Brain microvascular endothelial cell (primary cell): Measurements from ENCODE around the gene ATP6V1G2.

Source experiments
- DNase-seq: peaks from one replicate; pipeline ENCODE4 v3.0.0-alpha.2; 2020
- H3K27ac ChIP-seq: fragments of 250-450 bp; sonication (Bioruptor Pico); 2 replicates; pipeline ENCODE4 v1.5.1; 2020; ENCODE audit warnings: mild to moderate bottlenecking, moderate library complexity
- H3K27me3 ChIP-seq: fragments of 250-450 bp; sonication (Bioruptor Pico); replicated peaks from 2 replicates; pipeline ENCODE4 v1.5.1; 2020; ENCODE audit warnings: mild to moderate bottlenecking
- H3K36me3 ChIP-seq: fragments of 250-450 bp; sonication (Bioruptor Pico); replicated peaks from 2 replicates; pipeline ENCODE4 v1.5.1; 2020; ENCODE audit warnings: mild to moderate bottlenecking
- H3K4me3 ChIP-seq: 2 replicates; pipeline ENCODE4 v1.5.1; 2011; ENCODE audit warnings: low read depth, mild to moderate bottlenecking, control low read depth, low read length, moderate library complexity
- CTCF ChIP-seq: IDR thresholded peaks from 2 replicates; pipeline ENCODE4 v1.5.1; 2011; ENCODE audit warnings: low read depth, mild to moderate bottlenecking, moderate library complexity, low read length, control low read depth, inconsistent platforms; ENCODE audit errors: missing control alignments
- in situ Hi-C: cut with HindIII; loops from 2 replicates; pipeline ENCODE4 v1.10.0; 2017; ENCODE audit warnings: low sequenced_read_pairs, low pct_ligation_motif_present

The ATP6V1G2 gene

GRCh38 chr6:31577579-31577966 lies 31.2 kb upstream of the ATP6V1G2 start:
- in situ Hi-C loops, result no loop called here
- Histone ChIP-seq H3K4me3 (no peak overlapping the region), H3K27ac (no peak overlapping the region), H3K36me3 (no peaks in the 10 kb centered on the region), H3K27me3 (no peaks in the 10 kb centered on the region)
- TF ChIP-seq CTCF, result no peak
- no peak for DNase-seq

- DNase-seq, result no peak
- in situ Hi-C loops, result no loop called here
- Histone ChIP-seq H3K27ac (no peak overlapping the region), H3K36me3 (no peaks in the 10 kb centered on the region), H3K27me3 (no peaks in the 10 kb centered on the region), H3K4me3 (no peak overlapping the region)
- TF ChIP-seq CTCF, result no peak
These were observed 30.6 kb upstream of the ATP6V1G2 start for GRCh38 chr6:31576897-31577578.

GRCh38 chr6:31575952-31576685 lies 29.7 kb upstream of the ATP6V1G2 start:
- TF ChIP-seq CTCF, result no peak

GRCh38 chr6:31575335-31575901 lies 29.0 kb upstream of the ATP6V1G2 start, which contains the start of gene TNF:
Gene TNF (plus strand): TSS chr6:31575565. CDS start chr6:31575742, 177 bp downstream.
- no peak within 1 kb of the TSS for H3K4me3 ChIP-seq
- no peak for DNase-seq
- H3K36me3 ChIP-seq, result no peaks in the 10 kb centered on the region
- no peak within 1 kb of the TSS for H3K27ac ChIP-seq
- no peaks in the 10 kb centered on the region for H3K27me3 ChIP-seq
- in situ Hi-C loops, result no loop called here
- no peak for TF ChIP-seq CTCF

More at GRCh38 chr6:31575952-31576685, 29.7 kb upstream of the ATP6V1G2 start:
- no peak overlapping the region for H3K27ac ChIP-seq
- H3K4me3 ChIP-seq, result no peak overlapping the region
- H3K36me3 ChIP-seq, result no peaks in the 10 kb centered on the region
- no peak for DNase-seq
- no peaks in the 10 kb centered on the region for H3K27me3 ChIP-seq
- in situ Hi-C loops, result no loop called here

GRCh38 chr6:31574106-31575061 lies 28.0 kb upstream of the ATP6V1G2 start:
- in situ Hi-C loops, result no loop called here
- DNase-seq, result no peak
- Histone ChIP-seq H3K36me3 (no peaks in the 10 kb centered on the region), H3K27me3 (no peaks in the 10 kb centered on the region), H3K4me3 (no peak overlapping the region), H3K27ac (no peak overlapping the region)
- TF ChIP-seq CTCF, result no peak
